HCT116 (cell line): ENCODE data around the gene SLC35D1. TPM values are rescaled to one million over a fixed set of nuclear protein-coding genes. Genes with fewer than 3 reads are reported as not detected.

Source experiments
- ATAC-seq: fragments of 200-7000 bp; cut with Tn5 transposase; 2 replicates; pipeline ENCODE4 v1.9.1; 2020; ENCODE audit warnings: mild to moderate bottlenecking, moderate library complexity
- BruUV-seq: library from RNA; stranded (reverse); fragments of 400-500 nt; replicated peaks from 2 replicates; lab custom pipeline; 2021; lab: Mats Ljungman, UMichigan
- CTCF ChIA-PET: fragments of 300-600 bp; sonication (Branson Sonifier 250); formaldehyde crosslinking; loops from one replicate; lab custom pipeline; 2021; ENCODE audit warnings: antibody characterized with exemption; lab: Charles Lee
- POLR2A ChIA-PET: fragments of 300-600, 350-600 bp; sonication (Branson Sonifier 250); formaldehyde crosslinking; loops from one replicate; lab custom pipeline; 2021; ENCODE audit warnings: antibody characterized with exemption; lab: Charles Lee
- RAD21 ChIA-PET, 2 experiments: fragments of 300-600 bp; sonication (Branson Sonifier 250); formaldehyde crosslinking; loops; one replicate each; lab custom pipeline; 2023; ENCODE audit warnings: low total read pairs in 2 of 2; ENCODE audit not compliant: uncharacterized antibody in 2 of 2, unreplicated experiment in 2 of 2, low non-redundant PET in 1 of 2; lab: Charles Lee
- DNase-seq: peaks from one replicate; pipeline ENCODE4 v3.0.0-alpha.2; 2010; ENCODE audit warnings: low read depth, low spot score
- H2AFZ ChIP-seq: fragments of 200-600 bp; shearing (Covaris generic), sonication (generic); 2 replicates; pipeline ENCODE4 v1.6.1; 2017; ENCODE audit warnings: low read depth, mixed run types, mixed read lengths, antibody characterized with exemption, low read length; ENCODE audit not compliant: poor library complexity, severe bottlenecking
- H3K27ac ChIP-seq: 2 replicates; pipeline ENCODE4 v1.5.1; 2012; ENCODE audit warnings: low read depth, low read length
- H3K27me3 ChIP-seq: fragments of 200-600 bp; sonication (generic); 2 replicates; pipeline ENCODE4 v1.6.1; 2016; ENCODE audit warnings: mixed run types, low read length, mixed read lengths; ENCODE audit not compliant: insufficient read depth
- H3K36me3 ChIP-seq, 2 experiments: fragments of 200-500 bp in 1 of 2; fragments of 200-600 bp in 1 of 2; sonication (Bioruptor generic) in 1 of 2; sonication (generic) in 1 of 2; 2 replicates each; pipeline versions ENCODE4 v1.5.1 to v1.6.1; 2014 to 2016; ENCODE audit warnings: low read length in 2 of 2, inconsistent platforms in 1 of 2, mixed read lengths in 1 of 2, mixed run types in 1 of 2; ENCODE audit not compliant: insufficient read depth in 2 of 2, control insufficient read depth in 1 of 2
- H3K4me1 ChIP-seq, 2 experiments: fragments of 200-600 bp in 1 of 2; sonication (generic) in 1 of 2; 2 replicates each; pipeline versions ENCODE4 v1.5.1 to v1.6.1; 2012 to 2017; ENCODE audit warnings: low read length in 2 of 2, inconsistent platforms in 1 of 2, mild to moderate bottlenecking in 1 of 2, mixed read lengths in 1 of 2, mixed run types in 1 of 2, moderate library complexity in 1 of 2; ENCODE audit not compliant: insufficient read depth in 2 of 2, control insufficient read depth in 1 of 2
- H3K4me2 ChIP-seq: fragments of 200-600 bp; sonication (generic); 2 replicates; pipeline ENCODE4 v1.6.1; 2017; ENCODE audit warnings: mixed run types, low read length, mixed read lengths
- H3K4me3 ChIP-seq, 2 experiments: fragments of 200-600 bp in 1 of 2; sonication (generic) in 1 of 2; replicated peaks in 1 of 2; 2 replicates each; pipeline ENCODE4 v1.5.1; 2011 to 2016; ENCODE audit warnings: low read length in 2 of 2, control low read depth in 1 of 2, low read depth in 1 of 2, mild to moderate bottlenecking in 1 of 2, mixed read lengths in 1 of 2, mixed run types in 1 of 2
- H3K79me2 ChIP-seq: fragments of 200-600 bp; sonication (generic); 2 replicates; pipeline ENCODE4 v1.6.1; 2017; ENCODE audit warnings: mild to moderate bottlenecking, mixed run types, low read length, moderate library complexity, mixed read lengths; ENCODE audit not compliant: insufficient read depth
- H3K9ac ChIP-seq: fragments of 200-600 bp; sonication (generic); 2 replicates; pipeline ENCODE4 v1.6.1; 2016; ENCODE audit warnings: low read length, mixed read lengths
- H3K9me2 ChIP-seq: fragments of 200-600 bp; sonication (generic), shearing (Covaris generic); 2 replicates; pipeline ENCODE4 v1.6.1; 2017; ENCODE audit warnings: mixed run types, mild to moderate bottlenecking, moderate library complexity; ENCODE audit not compliant: insufficient read depth
- H3K9me3 ChIP-seq, 2 experiments: fragments of 200-500 bp in 1 of 2; fragments of 200-600 bp in 1 of 2; sonication (Bioruptor generic) in 1 of 2; sonication (generic) in 1 of 2; 2 replicates each; pipeline ENCODE4 v1.6.1; 2014 to 2017; ENCODE audit warnings: low read length in 2 of 2, mixed read lengths in 2 of 2, inconsistent platforms in 1 of 2, low read depth in 1 of 2, mild to moderate bottlenecking in 1 of 2, mixed run types in 1 of 2, moderate library complexity in 1 of 2; ENCODE audit not compliant: control insufficient read depth in 1 of 2, insufficient read depth in 1 of 2
- H4K20me1 ChIP-seq: fragments of 200-600 bp; sonication (generic), shearing (Covaris generic); 2 replicates; pipeline ENCODE4 v1.6.1; 2017; ENCODE audit warnings: mixed run types, mild to moderate bottlenecking, moderate library complexity; ENCODE audit not compliant: insufficient read depth
- ATF3 ChIP-seq: IDR thresholded peaks from 2 replicates; pipeline ENCODE4 v1.6.1; 2012
- CBX3 ChIP-seq: IDR thresholded peaks from 2 replicates; pipeline ENCODE4 v1.6.1; 2012; ENCODE audit warnings: low read depth
- EGR1 ChIP-seq: IDR thresholded peaks from 2 replicates; pipeline ENCODE4 v1.6.1; 2012; ENCODE audit warnings: low read depth
- ELF1 ChIP-seq: IDR thresholded peaks from 2 replicates; pipeline ENCODE4 v1.6.1; 2012; ENCODE audit warnings: low read depth, borderline replicate concordance
- EZH2phosphoT487 ChIP-seq: fragments of 200-600 bp; IDR thresholded peaks from 2 replicates; pipeline ENCODE4 v1.6.1; 2018; ENCODE audit warnings: antibody characterized with exemption, borderline replicate concordance
- FOSL1 ChIP-seq: IDR thresholded peaks from 2 replicates; pipeline ENCODE4 v1.6.1; 2012; ENCODE audit warnings: low read depth
- JUND ChIP-seq: IDR thresholded peaks from 2 replicates; pipeline ENCODE4 v1.6.1; 2012
- MAX ChIP-seq: IDR thresholded peaks from 2 replicates; pipeline ENCODE4 v1.6.1; 2012
- POLR2A ChIP-seq: IDR thresholded peaks from 2 replicates; pipeline ENCODE4 v1.7.0; 2011; ENCODE audit warnings: borderline replicate concordance; ENCODE audit not compliant: insufficient read depth, insufficient read length; ENCODE audit errors: extremely low read depth
- POLR2AphosphoS5 ChIP-seq: IDR thresholded peaks from 2 replicates; pipeline ENCODE4 v1.6.1; 2011; ENCODE audit warnings: mild to moderate bottlenecking, low read depth, low read length, moderate library complexity
- REST ChIP-seq: IDR thresholded peaks from 2 replicates; pipeline ENCODE4 v1.6.1; 2012; ENCODE audit warnings: low read depth
- SIN3A ChIP-seq: IDR thresholded peaks from 2 replicates; pipeline ENCODE4 v1.6.1; 2012; ENCODE audit warnings: low read depth
- SRF ChIP-seq: IDR thresholded peaks from 2 replicates; pipeline ENCODE4 v1.6.1; 2012; ENCODE audit warnings: low read depth
- TCF7L2 ChIP-seq: IDR thresholded peaks from 2 replicates; pipeline ENCODE4 v1.7.0; 2011; ENCODE audit warnings: borderline replicate concordance, inconsistent platforms; ENCODE audit not compliant: insufficient read depth, insufficient read length; ENCODE audit errors: extremely low read depth
- YY1 ChIP-seq: IDR thresholded peaks from 2 replicates; pipeline ENCODE4 v1.6.1; 2011; ENCODE audit warnings: low read length, low read depth, moderate library complexity, mild to moderate bottlenecking; ENCODE audit not compliant: insufficient replicate concordance; ENCODE audit errors: extremely low read depth
- ZFX ChIP-seq: fragments of 450-650 bp; IDR thresholded peaks from 2 replicates; pipeline ENCODE4 v1.6.1; 2017
- intact Hi-C: fragments of 100-400 bp; cut with micrococcal nuclease; formaldehyde crosslinking; loops from 2 replicates; pipeline ENCODE4 v1.10.0; 2022
- total RNA-seq: library from RNA; stranded (reverse); gene quantifications from one replicate; pipeline ENCODE4 v1.2.1, GENCODE V29; 2021; ENCODE audit not compliant: unreplicated experiment
- TF ChIP-seq, protein P1 (sequence below): IDR thresholded peaks from 2 replicates; pipeline ENCODE4 v1.6.1; 2011; ENCODE audit warnings: mild to moderate bottlenecking, low read length, moderate library complexity; ENCODE audit not compliant: insufficient replicate concordance; ENCODE audit errors: extremely low read depth
- TF ChIP-seq, protein P2 (sequence below), 3 experiments: fragments of 200-600 bp in 1 of 3; sonication (generic) in 1 of 3; IDR thresholded peaks in 2 of 3; conservative IDR thresholded peaks in 1 of 3; 2 replicates each; pipeline ENCODE4 v1.5.1; 2012 to 2017; ENCODE audit warnings: low read depth in 2 of 3, low read length in 2 of 3, antibody characterized with exemption in 1 of 3, borderline replicate concordance in 1 of 3, control low read depth in 1 of 3, mild to moderate bottlenecking in 1 of 3, mixed read lengths in 1 of 3, mixed run types in 1 of 3, moderate library complexity in 1 of 3; ENCODE audit not compliant: insufficient read depth in 1 of 3

Gene SLC35D1
- total RNA-seq, 1 experiment from 2014 or later: 6.1 TPM

- TF ChIP-seq ELF1 (no peak), JUND (no peak), POLR2AphosphoS5 (no peak), ATF3 (no peak), YY1 (no peak), ZFX (no peak), SRF (no peak), REST (no peak), EGR1 (no peak), MAX (no peak), TCF7L2 (no peak), FOSL1 (no peak), POLR2A (no peak), SIN3A (no peak), CBX3 (no peak), EZH2phosphoT487 (no peak)
- TF ChIP-seq, protein P1, sequence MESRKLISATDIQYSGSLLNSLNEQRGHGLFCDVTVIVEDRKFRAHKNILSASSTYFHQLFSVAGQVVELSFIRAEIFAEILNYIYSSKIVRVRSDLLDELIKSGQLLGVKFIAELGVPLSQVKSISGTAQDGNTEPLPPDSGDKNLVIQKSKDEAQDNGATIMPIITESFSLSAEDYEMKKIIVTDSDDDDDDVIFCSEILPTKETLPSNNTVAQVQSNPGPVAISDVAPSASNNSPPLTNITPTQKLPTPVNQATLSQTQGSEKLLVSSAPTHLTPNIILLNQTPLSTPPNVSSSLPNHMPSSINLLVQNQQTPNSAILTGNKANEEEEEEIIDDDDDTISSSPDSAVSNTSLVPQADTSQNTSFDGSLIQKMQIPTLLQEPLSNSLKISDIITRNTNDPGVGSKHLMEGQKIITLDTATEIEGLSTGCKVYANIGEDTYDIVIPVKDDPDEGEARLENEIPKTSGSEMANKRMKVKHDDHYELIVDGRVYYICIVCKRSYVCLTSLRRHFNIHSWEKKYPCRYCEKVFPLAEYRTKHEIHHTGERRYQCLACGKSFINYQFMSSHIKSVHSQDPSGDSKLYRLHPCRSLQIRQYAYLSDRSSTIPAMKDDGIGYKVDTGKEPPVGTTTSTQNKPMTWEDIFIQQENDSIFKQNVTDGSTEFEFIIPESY: no peak
- TF ChIP-seq, protein P2, sequence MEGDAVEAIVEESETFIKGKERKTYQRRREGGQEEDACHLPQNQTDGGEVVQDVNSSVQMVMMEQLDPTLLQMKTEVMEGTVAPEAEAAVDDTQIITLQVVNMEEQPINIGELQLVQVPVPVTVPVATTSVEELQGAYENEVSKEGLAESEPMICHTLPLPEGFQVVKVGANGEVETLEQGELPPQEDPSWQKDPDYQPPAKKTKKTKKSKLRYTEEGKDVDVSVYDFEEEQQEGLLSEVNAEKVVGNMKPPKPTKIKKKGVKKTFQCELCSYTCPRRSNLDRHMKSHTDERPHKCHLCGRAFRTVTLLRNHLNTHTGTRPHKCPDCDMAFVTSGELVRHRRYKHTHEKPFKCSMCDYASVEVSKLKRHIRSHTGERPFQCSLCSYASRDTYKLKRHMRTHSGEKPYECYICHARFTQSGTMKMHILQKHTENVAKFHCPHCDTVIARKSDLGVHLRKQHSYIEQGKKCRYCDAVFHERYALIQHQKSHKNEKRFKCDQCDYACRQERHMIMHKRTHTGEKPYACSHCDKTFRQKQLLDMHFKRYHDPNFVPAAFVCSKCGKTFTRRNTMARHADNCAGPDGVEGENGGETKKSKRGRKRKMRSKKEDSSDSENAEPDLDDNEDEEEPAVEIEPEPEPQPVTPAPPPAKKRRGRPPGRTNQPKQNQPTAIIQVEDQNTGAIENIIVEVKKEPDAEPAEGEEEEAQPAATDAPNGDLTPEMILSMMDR (IDR thresholded peaks at IDR 0.05 in 2 of 3, conservative IDR thresholded peaks at IDR 0.05 in 1 of 3; ENCODE audit: borderline replicate concordance in 1 of 3, insufficient read depth in 1 of 3, low read depth in 2 of 3, low read length in 2 of 3): no peak
- CTCF ChIA-PET: interaction anchor here (1.6 kb wide), 1 partner anchor 10 kb away, joined by 5 read pairs; no protein-coding TSS in a partner anchor
Measured at GRCh38 chr1:66985835-66986234, 68.1 kb downstream of the SLC35D1 start.

More at GRCh38 chr1:66985835-66986234, 68.1 kb downstream of the SLC35D1 start:
- DNase-seq (no peak), ATAC-seq (no peak)
- Histone ChIP-seq H2AFZ (no peak overlapping the region), H3K27me3 (no peaks in the 10 kb centered on the region), H3K9me3 (no peaks in the 10 kb centered on the region), H3K9me2 (no peaks in the 10 kb centered on the region), H3K4me3 (no peak overlapping the region), H3K27ac (no peak overlapping the region), H3K4me2 (no peak overlapping the region), H4K20me1 (no peaks in the 10 kb centered on the region), H3K4me1 (no peaks in the 10 kb centered on the region), H3K9ac (no peak overlapping the region), H3K36me3 (peaks cover 10 to 28% of the 10 kb centered on the region in 2 experiments), H3K79me2 (no peaks in the 10 kb centered on the region)
- intact Hi-C loops: no loop called here
- POLR2A ChIA-PET: no interaction called here
- no TSS peak for BruUV-seq
- RAD21 ChIA-PET: no interaction called here
